ENCODE data around the gene LSAMP.

GRCh38 chr3:116444115-116444747 lies 1.1 kb downstream of the LSAMP start:
- TF ChIP-seq, protein P1, sequence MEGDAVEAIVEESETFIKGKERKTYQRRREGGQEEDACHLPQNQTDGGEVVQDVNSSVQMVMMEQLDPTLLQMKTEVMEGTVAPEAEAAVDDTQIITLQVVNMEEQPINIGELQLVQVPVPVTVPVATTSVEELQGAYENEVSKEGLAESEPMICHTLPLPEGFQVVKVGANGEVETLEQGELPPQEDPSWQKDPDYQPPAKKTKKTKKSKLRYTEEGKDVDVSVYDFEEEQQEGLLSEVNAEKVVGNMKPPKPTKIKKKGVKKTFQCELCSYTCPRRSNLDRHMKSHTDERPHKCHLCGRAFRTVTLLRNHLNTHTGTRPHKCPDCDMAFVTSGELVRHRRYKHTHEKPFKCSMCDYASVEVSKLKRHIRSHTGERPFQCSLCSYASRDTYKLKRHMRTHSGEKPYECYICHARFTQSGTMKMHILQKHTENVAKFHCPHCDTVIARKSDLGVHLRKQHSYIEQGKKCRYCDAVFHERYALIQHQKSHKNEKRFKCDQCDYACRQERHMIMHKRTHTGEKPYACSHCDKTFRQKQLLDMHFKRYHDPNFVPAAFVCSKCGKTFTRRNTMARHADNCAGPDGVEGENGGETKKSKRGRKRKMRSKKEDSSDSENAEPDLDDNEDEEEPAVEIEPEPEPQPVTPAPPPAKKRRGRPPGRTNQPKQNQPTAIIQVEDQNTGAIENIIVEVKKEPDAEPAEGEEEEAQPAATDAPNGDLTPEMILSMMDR (IDR thresholded peaks at IDR 0.05) = no peak
- TF ChIP-seq EZH2 (IDR thresholded peaks at IDR 0.05; ENCODE audit: borderline replicate concordance, insufficient read depth, low read depth, low read length, poor library complexity, severe bottlenecking) = no peak
